Neural cell (in vitro differentiated cells): ENCODE results near the gene PCNA. TPM values are rescaled to one million over a fixed set of nuclear protein-coding genes. Genes with fewer than 3 reads are reported as not detected.
A peak's percentile ranks its signal among the peaks of the same experiment; 100 is the strongest.

Source experiments
- H2AFZ ChIP-seq: fragments of 200-600, 300-800 bp; sonication (generic), shearing (Covaris generic); 2 replicates; pipeline ENCODE4 v1.6.0; 2014; ENCODE audit warnings: low read depth, mild to moderate bottlenecking, antibody characterized with exemption, low read length, moderate library complexity
- H3F3A ChIP-seq: fragments of 200-600 bp; shearing (Covaris generic); 2 replicates; pipeline ENCODE4 v1.6.1; 2016; ENCODE audit warnings: mild to moderate bottlenecking, moderate library complexity, mixed read lengths, antibody characterized with exemption, low read length; ENCODE audit not compliant: insufficient read depth, poor library complexity, severe bottlenecking
- H3K27ac ChIP-seq: fragments of 200-600, 300-800 bp; sonication (generic), shearing (Covaris generic); 2 replicates; pipeline ENCODE4 v1.5.1; 2014; ENCODE audit warnings: mild to moderate bottlenecking, low read length, moderate library complexity
- H3K27me3 ChIP-seq: fragments of 300-800, 200-600 bp; sonication (generic), shearing (Covaris generic); 2 replicates; pipeline ENCODE4 v1.6.0; 2014; ENCODE audit warnings: mild to moderate bottlenecking, low read depth, low read length, moderate library complexity; ENCODE audit not compliant: insufficient read depth
- H3K36me3 ChIP-seq: fragments of 300-800, 200-600 bp; sonication (generic), shearing (Covaris generic); 2 replicates; pipeline ENCODE4 v1.5.1; 2014; ENCODE audit warnings: mild to moderate bottlenecking, antibody characterized with exemption, low read length, moderate library complexity; ENCODE audit not compliant: insufficient read depth
- H3K4me2 ChIP-seq: fragments of 300-800, 200-600 bp; sonication (generic), shearing (Covaris generic); 2 replicates; pipeline ENCODE4 v1.6.0; 2014; ENCODE audit warnings: mild to moderate bottlenecking, low read length
- H3K4me3 ChIP-seq: fragments of 300-800, 200-600 bp; sonication (generic), shearing (Covaris generic); 2 replicates; pipeline ENCODE4 v1.5.1; 2014; ENCODE audit warnings: mild to moderate bottlenecking, low read length, moderate library complexity
- H3K79me2 ChIP-seq: fragments of 200-600 bp; shearing (Covaris generic); replicated peaks from 2 replicates; pipeline ENCODE4 v1.6.0; 2014; ENCODE audit warnings: mild to moderate bottlenecking, low read length, moderate library complexity; ENCODE audit not compliant: insufficient read depth
- H3K9ac ChIP-seq: fragments of 300-800, 200-600 bp; sonication (generic), shearing (Covaris generic); 2 replicates; pipeline ENCODE4 v1.6.1; 2016; ENCODE audit warnings: mild to moderate bottlenecking, low read length, mixed read lengths
- H3K9me2 ChIP-seq: fragments of 200-600 bp; shearing (Covaris generic); 2 replicates; pipeline ENCODE4 v1.6.1; 2016; ENCODE audit warnings: mild to moderate bottlenecking, low read length, mixed read lengths; ENCODE audit not compliant: insufficient read depth
- H3K9me3 ChIP-seq: fragments of 200-600, 300-800 bp; sonication (generic), shearing (Covaris generic); 2 replicates; pipeline ENCODE4 v1.6.1; 2016; ENCODE audit warnings: mild to moderate bottlenecking, mixed run types, low read length, moderate library complexity, mixed read lengths
- H4K20me1 ChIP-seq: fragments of 200-600 bp; shearing (Covaris generic); 2 replicates; pipeline ENCODE4 v1.6.1; 2016; ENCODE audit warnings: mild to moderate bottlenecking, mixed run types; ENCODE audit not compliant: insufficient read depth
- EP300 ChIP-seq: fragments of 450-650 bp; conservative IDR thresholded peaks from 2 replicates; pipeline ENCODE4 v1.6.1; 2014; ENCODE audit warnings: antibody characterized with exemption, mild to moderate bottlenecking, moderate library complexity; ENCODE audit not compliant: poor library complexity, severe bottlenecking
- EZH2 ChIP-seq: fragments of 200-600, 300-800 bp; shearing (Covaris generic), sonication (generic); IDR thresholded peaks from 2 replicates; pipeline ENCODE4 v1.6.1; 2014; ENCODE audit warnings: antibody characterized with exemption, low read length, borderline replicate concordance, mild to moderate bottlenecking; ENCODE audit not compliant: insufficient read depth, poor library complexity, severe bottlenecking
- MXI1 ChIP-seq: fragments of 450-650 bp; conservative IDR thresholded peaks from 2 replicates; pipeline ENCODE4 v1.6.1; 2014; ENCODE audit warnings: antibody characterized with exemption, mild to moderate bottlenecking; ENCODE audit not compliant: poor library complexity, severe bottlenecking
- POLR2AphosphoS5 ChIP-seq: IDR thresholded peaks from 2 replicates; pipeline ENCODE4 v1.6.1; 2012
- RAD21 ChIP-seq: fragments of 450-650 bp; conservative IDR thresholded peaks from 2 replicates; pipeline ENCODE4 v1.6.1; 2014; ENCODE audit warnings: antibody characterized with exemption, mild to moderate bottlenecking, moderate library complexity
- SMC3 ChIP-seq: fragments of 450-650 bp; conservative IDR thresholded peaks from 2 replicates; pipeline ENCODE4 v1.6.1; 2014; ENCODE audit warnings: antibody characterized with exemption, mild to moderate bottlenecking, moderate library complexity; ENCODE audit not compliant: poor library complexity
- polyA plus RNA-seq: library from polyadenylated mRNA; depleted of rRNA; stranded (reverse); fragments of >200 nt; gene quantifications from 2 replicates; pipeline ENCODE4 v1.2.3, GENCODE V29; 2014
- TF ChIP-seq, protein P1 (sequence below): fragments of 450-650 bp; IDR thresholded peaks from 2 replicates; pipeline ENCODE4 v1.5.1; 2014; ENCODE audit warnings: antibody characterized with exemption, mild to moderate bottlenecking, moderate library complexity; ENCODE audit not compliant: poor library complexity, severe bottlenecking
- TF ChIP-seq, protein P2 (sequence below): IDR thresholded peaks from 2 replicates; pipeline ENCODE4 v1.6.1; 2012; ENCODE audit warnings: borderline replicate concordance

PCNA gene
- polyA plus RNA-seq, 1 donor from 2014 or later: 165 TPM

DNA sequence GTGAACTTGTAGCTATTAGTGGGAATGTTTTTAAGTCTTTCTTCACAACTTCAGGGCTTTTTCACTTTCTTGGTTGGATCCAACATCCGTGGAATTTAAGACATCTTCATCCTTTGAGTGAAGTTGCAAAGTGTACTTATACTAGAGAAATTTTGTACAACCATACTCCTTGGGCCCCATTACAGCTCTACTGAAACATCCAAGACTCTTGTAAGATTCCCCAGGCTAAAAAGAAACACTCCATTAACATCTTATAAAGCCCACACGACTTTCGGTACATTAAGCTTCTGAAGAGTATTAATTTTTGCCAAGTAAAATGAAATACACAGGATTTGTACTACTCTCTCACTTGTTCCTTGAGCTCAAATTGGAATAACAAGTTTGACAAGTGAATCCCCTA, 5.4 kb downstream of the PCNA start:
- Histone ChIP-seq H3K4me2 (no peak overlapping the region), H2AFZ (no peak overlapping the region), H3K36me3 (no peaks in the 10 kb centered on the region), H4K20me1 (peaks cover 9% of the 10 kb centered on the region), H3K4me3 (no peak overlapping the region), H3K9ac (no peak overlapping the region), H3F3A (no peaks in the 10 kb centered on the region), H3K9me3 (no peaks in the 10 kb centered on the region), H3K27ac (no peak overlapping the region), H3K9me2 (no peaks in the 10 kb centered on the region), H3K27me3 (no peaks in the 10 kb centered on the region), H3K79me2 (peaks cover 44% of the 10 kb centered on the region)
- TF ChIP-seq EP300 (no peak), EZH2 (no peak), SMC3 (no peak)

DNA sequence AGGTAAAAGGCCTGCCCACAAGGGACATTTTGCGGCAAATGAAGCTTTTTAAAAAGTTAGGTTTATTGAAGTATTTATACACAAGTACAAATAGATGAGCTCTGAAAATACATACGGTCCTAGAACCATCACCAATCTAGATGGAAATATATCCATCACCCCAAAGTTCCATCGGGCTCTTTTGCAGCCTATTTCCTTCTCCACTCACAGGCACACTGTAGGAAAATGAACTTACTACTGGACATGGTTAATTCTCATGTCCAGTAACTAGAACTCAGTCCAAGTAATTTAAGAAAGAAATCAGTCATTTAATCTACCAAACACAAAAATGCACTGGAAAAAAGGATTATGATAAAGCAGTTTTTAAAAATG, 6.2 kb downstream of the PCNA start:
- Histone ChIP-seq H3K4me2 (peak overlapping the region; percentile 74), H3K4me3 (peak overlapping the region; percentile 79), H3K27ac (peak overlapping the region; percentile 86), H3K27me3 (no peaks in the 10 kb centered on the region), H3K9me2 (no peaks in the 10 kb centered on the region), H3K79me2 (peaks cover 38% of the 10 kb centered on the region), H3K36me3 (no peaks in the 10 kb centered on the region), H3K9me3 (no peaks in the 10 kb centered on the region), H2AFZ (peak overlapping the region; percentile 78), H3F3A (no peaks in the 10 kb centered on the region), H3K9ac (peak overlapping the region; percentile 85), H4K20me1 (peaks cover 5% of the 10 kb centered on the region)
- TF ChIP-seq SMC3 (no peak), MXI1 (no peak), EZH2 (no peak), EP300 (no peak)
- TF ChIP-seq, protein P1, sequence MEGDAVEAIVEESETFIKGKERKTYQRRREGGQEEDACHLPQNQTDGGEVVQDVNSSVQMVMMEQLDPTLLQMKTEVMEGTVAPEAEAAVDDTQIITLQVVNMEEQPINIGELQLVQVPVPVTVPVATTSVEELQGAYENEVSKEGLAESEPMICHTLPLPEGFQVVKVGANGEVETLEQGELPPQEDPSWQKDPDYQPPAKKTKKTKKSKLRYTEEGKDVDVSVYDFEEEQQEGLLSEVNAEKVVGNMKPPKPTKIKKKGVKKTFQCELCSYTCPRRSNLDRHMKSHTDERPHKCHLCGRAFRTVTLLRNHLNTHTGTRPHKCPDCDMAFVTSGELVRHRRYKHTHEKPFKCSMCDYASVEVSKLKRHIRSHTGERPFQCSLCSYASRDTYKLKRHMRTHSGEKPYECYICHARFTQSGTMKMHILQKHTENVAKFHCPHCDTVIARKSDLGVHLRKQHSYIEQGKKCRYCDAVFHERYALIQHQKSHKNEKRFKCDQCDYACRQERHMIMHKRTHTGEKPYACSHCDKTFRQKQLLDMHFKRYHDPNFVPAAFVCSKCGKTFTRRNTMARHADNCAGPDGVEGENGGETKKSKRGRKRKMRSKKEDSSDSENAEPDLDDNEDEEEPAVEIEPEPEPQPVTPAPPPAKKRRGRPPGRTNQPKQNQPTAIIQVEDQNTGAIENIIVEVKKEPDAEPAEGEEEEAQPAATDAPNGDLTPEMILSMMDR: no peak
- TF ChIP-seq, protein P2, sequence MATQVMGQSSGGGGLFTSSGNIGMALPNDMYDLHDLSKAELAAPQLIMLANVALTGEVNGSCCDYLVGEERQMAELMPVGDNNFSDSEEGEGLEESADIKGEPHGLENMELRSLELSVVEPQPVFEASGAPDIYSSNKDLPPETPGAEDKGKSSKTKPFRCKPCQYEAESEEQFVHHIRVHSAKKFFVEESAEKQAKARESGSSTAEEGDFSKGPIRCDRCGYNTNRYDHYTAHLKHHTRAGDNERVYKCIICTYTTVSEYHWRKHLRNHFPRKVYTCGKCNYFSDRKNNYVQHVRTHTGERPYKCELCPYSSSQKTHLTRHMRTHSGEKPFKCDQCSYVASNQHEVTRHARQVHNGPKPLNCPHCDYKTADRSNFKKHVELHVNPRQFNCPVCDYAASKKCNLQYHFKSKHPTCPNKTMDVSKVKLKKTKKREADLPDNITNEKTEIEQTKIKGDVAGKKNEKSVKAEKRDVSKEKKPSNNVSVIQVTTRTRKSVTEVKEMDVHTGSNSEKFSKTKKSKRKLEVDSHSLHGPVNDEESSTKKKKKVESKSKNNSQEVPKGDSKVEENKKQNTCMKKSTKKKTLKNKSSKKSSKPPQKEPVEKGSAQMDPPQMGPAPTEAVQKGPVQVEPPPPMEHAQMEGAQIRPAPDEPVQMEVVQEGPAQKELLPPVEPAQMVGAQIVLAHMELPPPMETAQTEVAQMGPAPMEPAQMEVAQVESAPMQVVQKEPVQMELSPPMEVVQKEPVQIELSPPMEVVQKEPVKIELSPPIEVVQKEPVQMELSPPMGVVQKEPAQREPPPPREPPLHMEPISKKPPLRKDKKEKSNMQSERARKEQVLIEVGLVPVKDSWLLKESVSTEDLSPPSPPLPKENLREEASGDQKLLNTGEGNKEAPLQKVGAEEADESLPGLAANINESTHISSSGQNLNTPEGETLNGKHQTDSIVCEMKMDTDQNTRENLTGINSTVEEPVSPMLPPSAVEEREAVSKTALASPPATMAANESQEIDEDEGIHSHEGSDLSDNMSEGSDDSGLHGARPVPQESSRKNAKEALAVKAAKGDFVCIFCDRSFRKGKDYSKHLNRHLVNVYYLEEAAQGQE: no peak

DNA sequence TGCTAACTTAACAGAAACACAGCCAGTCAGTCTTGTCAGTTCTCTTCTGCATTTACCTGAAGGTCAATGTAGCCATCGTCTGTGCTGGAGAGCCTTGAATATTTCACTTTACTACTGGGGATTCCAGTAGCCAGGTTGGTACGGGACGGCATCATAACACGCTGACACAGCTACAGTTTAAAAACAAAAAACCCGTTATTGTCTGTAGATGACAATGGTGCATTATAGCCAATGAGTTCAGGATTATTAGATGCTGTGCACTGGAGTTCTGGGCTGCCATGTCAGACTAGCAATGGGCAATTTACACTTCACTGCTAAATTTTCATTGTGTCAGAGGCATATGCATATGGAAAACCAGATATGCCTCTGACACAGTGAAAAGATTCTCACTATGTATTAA, 10.5 kb downstream of the PCNA start:
- no peak for TF ChIP-seq SMC3
- TF ChIP-seq MXI1: no peak
- TF ChIP-seq POLR2AphosphoS5: no peak
- TF ChIP-seq EP300: no peak
- no peak for TF ChIP-seq EZH2
- no peak for TF ChIP-seq RAD21
- Histone ChIP-seq H3K9me3 (no peaks in the 10 kb centered on the region), H3K4me3 (no peak overlapping the region), H3K36me3 (peaks cover 6% of the 10 kb centered on the region), H3K4me2 (no peak overlapping the region), H2AFZ (no peak overlapping the region), H3K9ac (no peak overlapping the region), H3K9me2 (no peaks in the 10 kb centered on the region), H3K27ac (no peak overlapping the region), H4K20me1 (no peaks in the 10 kb centered on the region), H3F3A (no peaks in the 10 kb centered on the region), H3K27me3 (no peaks in the 10 kb centered on the region), H3K79me2 (peaks cover 14% of the 10 kb centered on the region)
